CD4-positive, alpha-beta T cell treated with Interferon gamma for 1 hour (primary cell): ENCODE results near the gene TEC.

Source experiments
- DNase-seq: peaks from one replicate; pipeline ENCODE4 v3.0.0-alpha.2; 2020

TEC gene

GRCh38 chr4:48153791-48154550 is 115.7 kb downstream of the TEC start:
- no peak for DNase-seq

DNA sequence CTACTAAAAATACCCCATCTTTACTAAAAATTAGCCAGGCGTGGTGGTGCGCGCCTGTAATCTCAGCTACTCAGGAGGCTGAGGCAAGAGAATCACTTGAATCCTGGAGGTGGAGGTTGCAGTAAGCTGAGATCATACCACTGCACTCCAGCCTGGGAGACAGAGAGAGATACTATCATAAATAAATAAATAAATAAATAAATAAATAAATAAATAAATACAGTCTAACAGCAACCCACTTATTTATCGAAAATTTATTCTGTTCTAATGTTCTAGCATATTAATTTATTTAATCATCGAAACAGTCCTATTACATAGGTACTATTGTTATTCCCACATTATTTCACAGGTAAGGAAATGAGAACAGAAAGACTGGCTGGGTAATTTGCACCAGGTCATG is 117.4 kb downstream of the TEC start:
- DNase-seq, result no peak

DNA sequence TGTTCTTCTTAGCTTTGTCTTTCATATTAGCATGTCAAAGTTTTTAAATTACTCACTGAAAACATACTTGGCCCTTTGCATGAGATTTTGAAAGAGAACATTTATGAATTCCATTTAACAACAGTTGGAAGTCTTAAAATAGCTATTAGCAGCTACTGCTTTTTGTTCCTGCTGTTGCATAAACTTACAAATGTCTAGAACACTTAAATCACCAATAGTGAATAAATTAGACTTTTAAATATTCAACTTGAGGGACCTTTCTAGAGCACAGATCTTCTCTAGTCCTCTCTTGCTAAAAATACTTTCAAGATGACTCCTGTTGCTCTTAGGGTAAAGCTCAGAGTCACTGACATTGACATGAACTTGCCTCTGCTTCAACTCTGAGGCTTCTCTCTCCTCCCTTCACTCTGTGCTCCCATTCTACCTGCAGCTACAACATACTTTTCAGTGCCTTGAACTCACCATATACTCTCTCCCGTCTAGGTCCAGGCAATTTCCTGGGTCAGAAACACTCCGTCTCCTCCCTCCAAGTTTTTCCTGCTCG is 119.7 kb downstream of the TEC start:
- DNase-seq, result no peak

DNA sequence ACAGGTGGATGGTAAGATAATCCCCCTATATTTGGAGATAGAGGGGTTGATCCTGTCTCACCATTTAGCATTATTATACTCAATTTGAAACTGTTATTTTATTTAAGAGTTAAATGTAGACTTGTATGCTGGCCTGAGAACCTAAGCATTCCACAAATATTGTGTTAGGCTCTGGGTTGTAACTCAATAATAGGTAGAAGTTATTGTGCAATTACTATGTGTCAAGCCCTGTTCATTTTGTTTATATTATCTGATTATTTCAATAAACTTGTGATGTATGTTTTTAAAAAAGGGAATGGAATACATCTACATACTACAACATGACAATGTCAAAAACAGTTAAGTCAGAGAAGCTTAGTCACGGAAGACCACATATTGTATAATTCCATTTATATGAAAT is 122.0 kb downstream of the TEC start:
- DNase-seq, result no peak

- DNase-seq, result no peak
Observed at GRCh38 chr4:48141048-48141447, 128.6 kb downstream of the TEC start.

- DNase-seq, result peak; percentile 2
Observed at GRCh38 chr4:48139691-48140090, 129.9 kb downstream of the TEC start.

- peak; percentile 11 for DNase-seq
Observed at GRCh38 chr4:48138936-48139335, 130.7 kb downstream of the TEC start.

DNA sequence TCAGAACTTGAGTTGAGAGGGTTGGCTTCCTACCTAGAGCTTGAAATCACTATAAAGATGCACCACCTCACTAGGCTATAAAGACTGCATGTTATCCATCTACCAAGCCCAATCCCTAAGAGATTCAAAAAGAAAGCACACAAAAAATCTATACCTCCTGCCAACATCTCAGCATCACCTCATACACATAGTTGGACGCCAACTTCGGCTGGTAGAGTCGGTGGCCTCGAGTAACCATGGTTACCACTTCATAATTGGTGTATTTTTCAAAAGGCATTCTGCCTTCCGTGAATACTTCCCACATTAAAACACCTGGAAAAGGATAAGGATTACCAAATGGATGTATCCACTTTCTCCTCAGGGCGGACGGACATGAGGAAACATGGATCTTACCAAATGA is 131.1 kb downstream of the TEC start:
- no peak for DNase-seq

DNA sequence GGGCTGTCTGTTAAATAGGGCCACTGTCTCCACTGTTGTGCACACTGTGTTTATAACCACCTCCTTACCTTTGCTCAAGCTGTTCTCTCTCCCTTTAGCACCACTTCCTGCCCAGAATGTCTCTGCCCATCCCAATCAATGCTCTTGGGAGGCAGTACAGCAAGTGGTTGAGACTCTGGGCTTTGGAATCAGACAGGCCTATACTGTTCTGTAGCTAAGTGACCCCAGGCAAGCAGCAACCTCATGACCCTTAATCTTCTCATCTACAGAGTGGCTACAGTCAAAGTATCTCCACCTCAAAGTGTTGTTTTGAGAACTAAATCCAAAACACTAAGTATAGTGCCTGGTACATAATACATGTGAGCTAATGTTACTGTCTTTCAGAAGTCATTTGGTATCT is 131.8 kb downstream of the TEC start:
- DNase-seq, result no peak

GRCh38 chr4:48134081-48134480 is 135.6 kb downstream of the TEC start, which contains the start of gene TXK:
TXK (minus strand) TSS chr4:48134250; CDS start chr4:48134170, 80 bp downstream.
- DNase-seq, result no peak

- DNase-seq, result no peak
Observed at GRCh38 chr4:48133669-48134068, 136.0 kb downstream of the TEC start.

GRCh38 chr4:48131736-48132135 is 137.9 kb downstream of the TEC start:
- no peak for DNase-seq

DNA sequence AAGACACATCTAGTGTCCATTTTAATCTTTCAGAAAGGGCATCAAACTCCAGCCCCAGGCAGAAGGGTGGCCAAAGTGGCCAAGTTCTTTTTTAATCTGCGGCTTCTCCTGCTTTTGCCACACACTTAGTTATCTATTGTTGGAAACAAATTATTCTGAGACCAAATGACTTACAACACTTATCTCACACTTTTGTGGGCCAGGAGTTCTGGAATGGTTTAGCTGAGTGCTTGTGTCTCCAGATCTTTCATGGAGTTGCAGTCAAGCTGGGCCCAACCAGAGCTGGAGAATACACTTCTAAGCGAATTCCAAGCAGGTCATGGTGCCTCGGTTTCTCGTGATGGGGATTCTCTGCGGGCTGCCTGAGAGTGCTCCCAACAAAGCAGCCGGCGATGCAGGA is 139.5 kb downstream of the TEC start:
- no peak for DNase-seq

DNA sequence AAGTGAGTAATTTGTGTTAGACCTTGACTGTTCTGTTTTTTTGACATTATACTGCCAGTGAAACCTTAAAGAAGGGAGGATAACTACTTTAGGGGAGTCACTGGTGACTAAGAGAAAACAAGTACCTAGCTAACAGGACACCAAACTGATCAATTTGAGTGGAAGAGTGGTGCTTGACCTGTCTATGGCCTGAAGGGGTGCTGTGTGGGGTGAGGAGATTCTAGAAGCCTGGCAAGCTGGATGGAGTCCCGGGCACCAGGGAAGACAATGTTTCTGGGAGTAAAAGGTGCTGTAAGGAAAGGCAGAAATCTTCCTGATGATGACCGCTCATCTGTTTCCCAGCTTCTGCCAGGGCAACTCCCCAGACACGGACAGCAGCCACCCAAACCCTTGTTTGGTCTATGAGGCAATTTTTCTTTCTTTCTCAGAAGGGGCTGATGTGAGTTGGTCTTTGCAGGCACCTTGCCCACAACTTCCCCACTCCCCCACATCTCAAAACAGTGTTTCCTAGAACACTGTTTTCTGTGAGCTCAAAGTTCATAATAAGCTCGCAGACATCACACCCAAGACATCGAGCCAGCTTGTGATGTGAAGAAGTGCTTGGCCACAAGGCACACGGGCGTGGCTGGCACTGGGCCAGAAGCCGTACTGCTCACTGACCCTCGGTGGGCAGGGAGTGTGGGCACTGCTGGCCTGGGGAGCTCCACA is 140.2 kb downstream of the TEC start:
- DNase-seq, result peak; percentile 22

DNA sequence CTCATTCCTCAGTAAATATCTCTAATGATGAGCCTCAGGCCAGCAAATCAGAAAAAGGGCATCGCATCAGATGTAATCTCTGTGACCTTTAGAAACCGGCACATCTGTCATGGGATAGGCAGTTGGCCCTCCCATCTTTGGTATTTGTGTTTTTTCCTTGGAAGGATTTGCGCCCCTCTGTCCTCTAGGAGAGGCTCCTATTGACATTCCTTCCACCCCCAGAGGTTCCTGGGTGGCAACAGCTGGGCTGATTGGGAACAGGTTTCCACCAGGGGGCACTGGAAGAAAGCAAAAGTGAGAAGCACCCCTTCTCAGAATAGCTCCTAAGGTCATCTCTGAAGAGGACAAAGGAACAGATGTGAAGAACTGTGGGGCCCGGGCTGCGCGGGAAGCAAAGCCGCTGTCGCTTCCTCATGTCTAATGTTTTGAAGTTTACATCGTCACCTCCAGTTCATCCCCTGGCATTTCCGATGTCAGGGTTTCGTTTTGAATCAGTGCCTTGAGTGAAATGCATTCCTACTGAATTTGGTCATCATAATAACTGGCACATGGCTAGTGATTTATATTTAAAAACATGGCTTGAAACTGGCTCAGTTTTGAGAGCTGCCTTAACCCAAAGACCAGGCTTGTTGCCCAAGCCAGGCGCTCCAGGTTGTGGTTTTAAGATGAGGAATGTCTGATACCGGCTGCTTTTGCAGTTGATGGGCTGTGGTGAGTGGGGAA is 141.8 kb downstream of the TEC start:
- peak; percentile 62 for DNase-seq

DNA sequence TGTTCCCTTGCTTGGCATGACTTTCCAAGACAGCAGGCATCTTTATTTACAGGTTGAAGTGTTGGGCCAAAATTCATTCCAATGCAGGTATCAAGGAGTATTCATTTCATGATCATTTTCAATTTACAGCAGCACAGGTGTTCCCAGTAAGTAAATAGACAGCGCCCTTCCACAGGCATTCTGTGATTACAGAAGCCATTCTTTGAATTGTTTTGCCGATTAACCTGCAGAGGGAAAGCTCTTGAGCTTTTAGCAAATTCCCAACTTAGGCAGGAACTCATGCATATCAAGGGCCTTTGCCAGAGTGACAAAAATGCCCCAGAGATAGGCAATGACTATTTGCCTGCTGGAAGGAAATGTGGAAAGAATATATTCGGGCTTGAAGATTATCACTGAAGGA is 142.4 kb downstream of the TEC start:
- DNase-seq, result no peak

GRCh38 chr4:48126621-48127020 is 143.0 kb downstream of the TEC start:
- DNase-seq, result no peak

- no peak for DNase-seq
Observed at GRCh38 chr4:48124870-48125269, 144.8 kb downstream of the TEC start.

GRCh38 chr4:48122756-48123155 is 146.9 kb downstream of the TEC start:
- no peak for DNase-seq

- DNase-seq, result no peak
Observed at GRCh38 chr4:48121180-48121579, 148.5 kb downstream of the TEC start.

DNA sequence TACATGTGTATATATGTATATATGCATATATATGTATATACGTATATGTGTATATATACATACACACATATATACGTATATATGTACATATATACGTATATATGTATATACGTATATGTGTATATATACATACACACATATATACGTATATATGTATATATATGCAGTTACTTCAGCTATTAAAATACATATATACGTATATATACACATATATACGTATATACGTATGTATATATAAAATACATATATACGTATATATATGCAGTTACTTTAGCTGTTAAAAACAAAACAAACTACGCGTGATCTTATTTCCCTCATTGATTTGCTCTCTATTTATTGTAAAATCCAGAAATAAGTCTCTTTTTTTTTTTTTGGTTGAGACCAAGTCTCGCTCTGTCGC is 149.5 kb downstream of the TEC start:
- DNase-seq, result no peak

DNA sequence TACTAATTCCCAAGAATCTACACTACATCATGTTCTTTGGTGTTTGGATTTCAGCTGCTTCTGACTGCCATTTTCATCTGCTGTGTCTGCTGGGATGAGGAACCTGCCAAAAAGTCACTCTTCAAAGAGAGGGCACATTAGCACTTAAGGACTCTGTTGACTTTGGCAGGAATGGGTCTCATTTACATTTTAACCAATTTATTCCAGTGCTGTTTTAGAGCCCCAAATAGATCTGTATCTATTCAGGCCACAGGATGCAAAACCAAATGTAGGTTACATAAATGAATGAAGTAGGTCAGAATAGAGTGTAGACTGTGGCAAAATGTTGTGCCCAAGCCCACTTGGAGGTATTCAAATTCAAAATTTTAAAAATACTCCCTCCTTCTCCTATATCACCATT is 150.0 kb downstream of the TEC start:
- no peak for DNase-seq

GRCh38 chr4:48118081-48118480 is 151.6 kb downstream of the TEC start:
- no peak for DNase-seq

GRCh38 chr4:48116582-48116981 is 153.1 kb downstream of the TEC start:
- no peak for DNase-seq
